CD4-positive, alpha-beta T cell (primary cell): ENCODE data around the gene HHEX. TPM values are rescaled to one million over a fixed set of nuclear protein-coding genes. Genes with fewer than 3 reads are reported as not detected.

Source experiments
- ATAC-seq: fragments of 200-7000 bp; cut with Tn5 transposase; one replicate; pipeline ENCODE4 v1.10.0; 2022; ENCODE audit warnings: mild to moderate bottlenecking; ENCODE audit not compliant: poor library complexity
- CTCF ChIA-PET: fragments of 350-600 bp; sonication (Branson Sonifier 250); formaldehyde crosslinking; loops from one replicate; lab custom pipeline; 2021; ENCODE audit warnings: antibody characterized with exemption, inconsistent platforms; lab: Charles Lee
- POLR2A ChIA-PET: fragments of 350-600 bp; sonication (Branson Sonifier 250); formaldehyde crosslinking; loops from one replicate; lab custom pipeline; 2021; ENCODE audit warnings: antibody characterized with exemption, inconsistent platforms; lab: Charles Lee
- DNase-seq, 14 experiments: peaks; one replicate each; pipeline ENCODE4 v3.0.0-alpha.2; 2013 to 2020; ENCODE audit warnings: mixed read lengths in 2 of 14
- H3K27ac ChIP-seq, 2 donors: one replicate each; pipeline versions ENCODE4 v1.5.1 to v1.7.0; 2013; ENCODE audit warnings: low read length in 2 of 2, low read depth in 1 of 2, mild to moderate bottlenecking in 1 of 2
- H3K27me3 ChIP-seq, 2 experiments: 1 replicate in 1 of 2; 2 replicates in 1 of 2; pipeline versions ENCODE4 v1.6.1 to v1.7.0; 2013; ENCODE audit warnings: low read length in 2 of 2, control low read depth in 1 of 2, mild to moderate bottlenecking in 1 of 2, moderate library complexity in 1 of 2; ENCODE audit not compliant: insufficient read depth in 2 of 2, control insufficient read depth in 1 of 2
- H3K36me3 ChIP-seq: one replicate; pipeline ENCODE4 v1.6.1; 2013; ENCODE audit warnings: low read length, control low read depth; ENCODE audit not compliant: insufficient read depth
- H3K4me1 ChIP-seq: one replicate; pipeline ENCODE4 v1.6.1; 2013; ENCODE audit warnings: low read length, control low read depth; ENCODE audit not compliant: insufficient read depth
- H3K4me3 ChIP-seq: one replicate; pipeline ENCODE4 v1.5.1; 2013; ENCODE audit warnings: mild to moderate bottlenecking, low read length, moderate library complexity
- H3K9me3 ChIP-seq, 2 experiments: 1 replicate in 1 of 2; 2 replicates in 1 of 2; pipeline versions ENCODE4 v1.6.1 to v1.7.0; 2013; ENCODE audit warnings: low read length in 2 of 2, mild to moderate bottlenecking in 2 of 2, control low read depth in 1 of 2, moderate library complexity in 1 of 2; ENCODE audit not compliant: control insufficient read depth in 1 of 2, insufficient read depth in 1 of 2
- H3K27ac Mint-ChIP-seq: one replicate; pipeline ENCODE4 v1.8.0; 2020; ENCODE audit warnings: mixed read lengths
- H3K27me3 Mint-ChIP-seq: one replicate; pipeline ENCODE4 v1.8.0; 2021; ENCODE audit warnings: mixed read lengths
- H3K36me3 Mint-ChIP-seq: one replicate; pipeline ENCODE4 v1.8.0; 2021; ENCODE audit warnings: low read depth, mixed read lengths
- H3K4me1 Mint-ChIP-seq: one replicate; pipeline ENCODE4 v1.8.0; 2021; ENCODE audit warnings: low read depth, mixed read lengths
- H3K4me3 Mint-ChIP-seq: one replicate; pipeline ENCODE4 v1.8.0; 2020; ENCODE audit warnings: mild to moderate bottlenecking, mixed read lengths
- H3K9me3 Mint-ChIP-seq: one replicate; pipeline ENCODE4 v1.8.0; 2020; ENCODE audit warnings: mixed read lengths
- CTCF ChIP-seq: fragments of 200-600 bp; IDR thresholded peaks from one replicate; pipeline ENCODE4 v1.8.0; 2022; ENCODE audit warnings: antibody characterized with exemption, mild to moderate bottlenecking
- intact Hi-C, 2 experiments: fragments of 100-400 bp; cut with DNase I in 1 of 2; cut with micrococcal nuclease in 1 of 2; formaldehyde crosslinking; loops; one replicate each; pipeline versions ENCODE4 v1.15.1 to v1.9.0; 2023 to 2025; cut with DNase I, micrococcal nuclease
- total RNA-seq, 174 experiments: library from RNA in 2 of 174; stranded (reverse) in 2 of 174; gene quantifications; one replicate each; pipeline ENCODE4 v1.2.3 and lab custom pipeline; 2021 to 2026

HHEX gene
- total RNA-seq, 2 experiments from 2014 or later = 0.96 to 1.0 TPM

DNA sequence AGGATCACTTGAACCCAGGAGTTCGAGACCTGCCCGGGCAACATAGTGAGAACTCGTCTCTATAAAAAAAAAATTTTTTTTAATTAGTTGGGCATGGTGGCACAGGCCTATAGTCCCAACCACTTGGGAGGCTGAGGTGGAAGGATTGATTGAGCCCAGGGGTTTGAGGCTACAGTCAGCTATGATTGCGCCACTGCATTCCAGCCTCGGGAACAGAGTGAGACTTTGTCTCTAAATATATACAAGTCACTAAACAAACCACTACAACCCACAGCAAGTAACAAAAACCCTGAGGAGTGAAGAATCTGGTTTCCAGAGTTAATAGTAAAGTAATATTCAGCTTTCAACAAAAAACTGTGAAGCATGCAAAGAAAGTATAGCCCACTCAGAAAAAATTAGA lies 32.7 kb upstream of the HHEX start:
- peaks cover 0 to 7% of the 10 kb centered on the region in 2 experiments for H3K9me3 ChIP-seq

DNA sequence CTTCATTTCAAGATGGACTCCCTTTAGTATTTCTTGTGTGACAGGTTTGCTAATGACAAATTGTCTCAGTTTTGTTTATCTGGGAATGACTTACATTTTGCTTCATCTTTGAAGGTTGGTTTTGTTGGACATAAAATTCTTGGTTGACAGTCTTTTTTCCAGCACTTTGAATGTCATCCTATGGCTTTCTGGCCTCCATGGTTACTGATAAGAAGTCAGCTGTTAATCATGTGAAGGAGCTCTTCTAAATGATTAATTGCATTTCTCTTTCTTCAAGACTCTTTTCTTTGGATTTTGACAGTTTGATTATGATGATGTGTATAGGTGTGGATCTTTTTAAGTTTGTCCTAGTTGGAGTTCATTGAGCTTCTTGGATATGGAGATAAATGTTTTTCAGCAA lies 26.9 kb upstream of the HHEX start:
- CTCF ChIA-PET = no interaction called here
- H3K27me3 Mint-ChIP-seq = no peaks in the 10 kb centered on the region
- H3K36me3 ChIP-seq = no peaks in the 10 kb centered on the region
- H3K4me3 ChIP-seq = no peak overlapping the region
- H3K36me3 Mint-ChIP-seq = peaks cover 8% of the 10 kb centered on the region
- TF ChIP-seq CTCF = no peak
- no peaks in the 10 kb centered on the region for H3K4me1 Mint-ChIP-seq
- no peak overlapping the region for H3K4me3 Mint-ChIP-seq
- H3K27ac Mint-ChIP-seq = no peak overlapping the region
- POLR2A ChIA-PET = no interaction called here
- peaks cover 17% of the 10 kb centered on the region for H3K9me3 Mint-ChIP-seq
- H3K27me3 ChIP-seq = no peaks in the 10 kb centered on the region
- peaks cover 21 to 24% of the 10 kb centered on the region in 2 experiments for H3K9me3 ChIP-seq
- intact Hi-C loops = no loop called here
- DNase-seq = no peak
- H3K4me1 ChIP-seq = no peaks in the 10 kb centered on the region
- no peak for ATAC-seq
- H3K27ac ChIP-seq = no peak overlapping the region

More for the DNA sequence above, 32.7 kb upstream of the HHEX start:
- Histone ChIP-seq H3K4me1 (no peaks in the 10 kb centered on the region), H3K27me3 (no peaks in the 10 kb centered on the region), H3K27ac (no peak overlapping the region), H3K36me3 (no peaks in the 10 kb centered on the region), H3K4me3 (no peak overlapping the region)
- Mint-ChIP-seq H3K36me3 (no peaks in the 10 kb centered on the region), H3K4me3 (no peak overlapping the region), H3K4me1 (no peaks in the 10 kb centered on the region), H3K27ac (no peak overlapping the region), H3K9me3 (peaks cover 3% of the 10 kb centered on the region), H3K27me3 (no peaks in the 10 kb centered on the region)
- DNase-seq (no peak), ATAC-seq (no peak)
- ChIA-PET POLR2A (no interaction called here), CTCF (no interaction called here)
- no peak for TF ChIP-seq CTCF
- intact Hi-C loops = no loop called here

GRCh38 chr10:92664322-92664721 lies 25.4 kb upstream of the HHEX start:
- Mint-ChIP-seq H3K4me3 (no peak overlapping the region), H3K27ac (no peak overlapping the region), H3K27me3 (no peaks in the 10 kb centered on the region), H3K36me3 (peaks cover 8% of the 10 kb centered on the region), H3K9me3 (peaks cover 17% of the 10 kb centered on the region), H3K4me1 (no peaks in the 10 kb centered on the region)
- intact Hi-C loops = no loop called here
- no peaks in the 10 kb centered on the region for H3K27me3 ChIP-seq
- H3K27ac ChIP-seq = no peak overlapping the region
- no peak overlapping the region for H3K4me3 ChIP-seq
- no peaks in the 10 kb centered on the region for H3K36me3 ChIP-seq
- TF ChIP-seq CTCF = no peak
- ChIA-PET POLR2A (no interaction called here), CTCF (no interaction called here)
- peaks cover 21 to 24% of the 10 kb centered on the region in 2 experiments for H3K9me3 ChIP-seq
- no peak for ATAC-seq
- DNase-seq = no peak
- no peaks in the 10 kb centered on the region for H3K4me1 ChIP-seq
